HCT116 (cell line): ENCODE measurements around the gene CACNA2D3. TPM values are rescaled to one million over a fixed set of nuclear protein-coding genes. Genes with fewer than 3 reads are reported as not detected.

ENCODE experiments used
- ATAC-seq: fragments of 200-7000 bp; cut with Tn5 transposase; 2 replicates; pipeline ENCODE4 v1.9.1; 2020; ENCODE audit warnings: mild to moderate bottlenecking, moderate library complexity
- BruUV-seq: library from RNA; stranded (reverse); fragments of 400-500 nt; replicated peaks from 2 replicates; lab custom pipeline; 2021; lab: Mats Ljungman, UMichigan
- CTCF ChIA-PET: fragments of 300-600 bp; sonication (Branson Sonifier 250); formaldehyde crosslinking; loops from one replicate; lab custom pipeline; 2021; ENCODE audit warnings: antibody characterized with exemption; lab: Charles Lee
- POLR2A ChIA-PET: fragments of 300-600, 350-600 bp; sonication (Branson Sonifier 250); formaldehyde crosslinking; loops from one replicate; lab custom pipeline; 2021; ENCODE audit warnings: antibody characterized with exemption; lab: Charles Lee
- RAD21 ChIA-PET, 2 experiments: fragments of 300-600 bp; sonication (Branson Sonifier 250); formaldehyde crosslinking; loops; one replicate each; lab custom pipeline; 2023; ENCODE audit warnings: low total read pairs in 2 of 2; ENCODE audit not compliant: uncharacterized antibody in 2 of 2, unreplicated experiment in 2 of 2, low non-redundant PET in 1 of 2; lab: Charles Lee
- DNase-seq: peaks from one replicate; pipeline ENCODE4 v3.0.0-alpha.2; 2010; ENCODE audit warnings: low read depth, low spot score
- H2AFZ ChIP-seq: fragments of 200-600 bp; shearing (Covaris generic), sonication (generic); 2 replicates; pipeline ENCODE4 v1.6.1; 2017; ENCODE audit warnings: low read depth, mixed run types, mixed read lengths, antibody characterized with exemption, low read length; ENCODE audit not compliant: poor library complexity, severe bottlenecking
- H3K27ac ChIP-seq: 2 replicates; pipeline ENCODE4 v1.5.1; 2012; ENCODE audit warnings: low read depth, low read length
- H3K27me3 ChIP-seq: fragments of 200-600 bp; sonication (generic); 2 replicates; pipeline ENCODE4 v1.6.1; 2016; ENCODE audit warnings: mixed run types, low read length, mixed read lengths; ENCODE audit not compliant: insufficient read depth
- H3K36me3 ChIP-seq, 2 experiments: fragments of 200-500 bp in 1 of 2; fragments of 200-600 bp in 1 of 2; sonication (Bioruptor generic) in 1 of 2; sonication (generic) in 1 of 2; 2 replicates each; pipeline versions ENCODE4 v1.5.1 to v1.6.1; 2014 to 2016; ENCODE audit warnings: low read length in 2 of 2, inconsistent platforms in 1 of 2, mixed read lengths in 1 of 2, mixed run types in 1 of 2; ENCODE audit not compliant: insufficient read depth in 2 of 2, control insufficient read depth in 1 of 2
- H3K4me1 ChIP-seq, 2 experiments: fragments of 200-600 bp in 1 of 2; sonication (generic) in 1 of 2; 2 replicates each; pipeline versions ENCODE4 v1.5.1 to v1.6.1; 2012 to 2017; ENCODE audit warnings: low read length in 2 of 2, inconsistent platforms in 1 of 2, mild to moderate bottlenecking in 1 of 2, mixed read lengths in 1 of 2, mixed run types in 1 of 2, moderate library complexity in 1 of 2; ENCODE audit not compliant: insufficient read depth in 2 of 2, control insufficient read depth in 1 of 2
- H3K4me2 ChIP-seq: fragments of 200-600 bp; sonication (generic); 2 replicates; pipeline ENCODE4 v1.6.1; 2017; ENCODE audit warnings: mixed run types, low read length, mixed read lengths
- H3K4me3 ChIP-seq, 2 experiments: fragments of 200-600 bp in 1 of 2; sonication (generic) in 1 of 2; replicated peaks in 1 of 2; 2 replicates each; pipeline ENCODE4 v1.5.1; 2011 to 2016; ENCODE audit warnings: low read length in 2 of 2, control low read depth in 1 of 2, low read depth in 1 of 2, mild to moderate bottlenecking in 1 of 2, mixed read lengths in 1 of 2, mixed run types in 1 of 2
- H3K79me2 ChIP-seq: fragments of 200-600 bp; sonication (generic); 2 replicates; pipeline ENCODE4 v1.6.1; 2017; ENCODE audit warnings: mild to moderate bottlenecking, mixed run types, low read length, moderate library complexity, mixed read lengths; ENCODE audit not compliant: insufficient read depth
- H3K9ac ChIP-seq: fragments of 200-600 bp; sonication (generic); 2 replicates; pipeline ENCODE4 v1.6.1; 2016; ENCODE audit warnings: low read length, mixed read lengths
- H3K9me2 ChIP-seq: fragments of 200-600 bp; sonication (generic), shearing (Covaris generic); 2 replicates; pipeline ENCODE4 v1.6.1; 2017; ENCODE audit warnings: mixed run types, mild to moderate bottlenecking, moderate library complexity; ENCODE audit not compliant: insufficient read depth
- H3K9me3 ChIP-seq, 2 experiments: fragments of 200-500 bp in 1 of 2; fragments of 200-600 bp in 1 of 2; sonication (Bioruptor generic) in 1 of 2; sonication (generic) in 1 of 2; 2 replicates each; pipeline ENCODE4 v1.6.1; 2014 to 2017; ENCODE audit warnings: low read length in 2 of 2, mixed read lengths in 2 of 2, inconsistent platforms in 1 of 2, low read depth in 1 of 2, mild to moderate bottlenecking in 1 of 2, mixed run types in 1 of 2, moderate library complexity in 1 of 2; ENCODE audit not compliant: control insufficient read depth in 1 of 2, insufficient read depth in 1 of 2
- H4K20me1 ChIP-seq: fragments of 200-600 bp; sonication (generic), shearing (Covaris generic); 2 replicates; pipeline ENCODE4 v1.6.1; 2017; ENCODE audit warnings: mixed run types, mild to moderate bottlenecking, moderate library complexity; ENCODE audit not compliant: insufficient read depth
- CBX3 ChIP-seq: IDR thresholded peaks from 2 replicates; pipeline ENCODE4 v1.6.1; 2012; ENCODE audit warnings: low read depth
- CEBPB ChIP-seq: IDR thresholded peaks from 2 replicates; pipeline ENCODE4 v1.6.1; 2012; ENCODE audit warnings: low read depth
- EGR1 ChIP-seq: IDR thresholded peaks from 2 replicates; pipeline ENCODE4 v1.6.1; 2012; ENCODE audit warnings: low read depth
- ELF1 ChIP-seq: IDR thresholded peaks from 2 replicates; pipeline ENCODE4 v1.6.1; 2012; ENCODE audit warnings: low read depth, borderline replicate concordance
- EZH2 ChIP-seq: fragments of 200-600 bp; sonication (generic); IDR thresholded peaks from 2 replicates; pipeline ENCODE4 v1.6.1; 2017; ENCODE audit warnings: antibody characterized with exemption, mixed run types
- EZH2phosphoT487 ChIP-seq: fragments of 200-600 bp; IDR thresholded peaks from 2 replicates; pipeline ENCODE4 v1.6.1; 2018; ENCODE audit warnings: antibody characterized with exemption, borderline replicate concordance
- FOSL1 ChIP-seq: IDR thresholded peaks from 2 replicates; pipeline ENCODE4 v1.6.1; 2012; ENCODE audit warnings: low read depth
- POLR2AphosphoS5 ChIP-seq: IDR thresholded peaks from 2 replicates; pipeline ENCODE4 v1.6.1; 2011; ENCODE audit warnings: mild to moderate bottlenecking, low read depth, low read length, moderate library complexity
- RAD21 ChIP-seq: IDR thresholded peaks from 2 replicates; pipeline ENCODE4 v1.6.1; 2012; ENCODE audit warnings: low read depth, mild to moderate bottlenecking
- SIN3A ChIP-seq: IDR thresholded peaks from 2 replicates; pipeline ENCODE4 v1.6.1; 2012; ENCODE audit warnings: low read depth
- SP1 ChIP-seq: IDR thresholded peaks from 2 replicates; pipeline ENCODE4 v1.6.1; 2012; ENCODE audit warnings: low read depth
- SRF ChIP-seq: IDR thresholded peaks from 2 replicates; pipeline ENCODE4 v1.6.1; 2012; ENCODE audit warnings: low read depth
- TCF7L2 ChIP-seq: IDR thresholded peaks from 2 replicates; pipeline ENCODE4 v1.7.0; 2011; ENCODE audit warnings: borderline replicate concordance, inconsistent platforms; ENCODE audit not compliant: insufficient read depth, insufficient read length; ENCODE audit errors: extremely low read depth
- ZNF274 ChIP-seq: fragments of 200-500 bp; sonication (Bioruptor generic); IDR thresholded peaks from 2 replicates; pipeline ENCODE4 v1.6.1; 2014; ENCODE audit warnings: mild to moderate bottlenecking, low read depth, low read length, inconsistent platforms
- intact Hi-C: fragments of 100-400 bp; cut with micrococcal nuclease; formaldehyde crosslinking; loops from 2 replicates; pipeline ENCODE4 v1.10.0; 2022
- total RNA-seq: library from RNA; stranded (reverse); gene quantifications from one replicate; pipeline ENCODE4 v1.2.1, GENCODE V29; 2021; ENCODE audit not compliant: unreplicated experiment
- TF ChIP-seq, protein P1 (sequence below): IDR thresholded peaks from 2 replicates; pipeline ENCODE4 v1.6.1; 2012
- TF ChIP-seq, protein P2 (sequence below), 3 experiments: fragments of 200-600 bp in 1 of 3; sonication (generic) in 1 of 3; IDR thresholded peaks in 2 of 3; conservative IDR thresholded peaks in 1 of 3; 2 replicates each; pipeline ENCODE4 v1.5.1; 2012 to 2017; ENCODE audit warnings: low read depth in 2 of 3, low read length in 2 of 3, antibody characterized with exemption in 1 of 3, borderline replicate concordance in 1 of 3, control low read depth in 1 of 3, mild to moderate bottlenecking in 1 of 3, mixed read lengths in 1 of 3, mixed run types in 1 of 3, moderate library complexity in 1 of 3; ENCODE audit not compliant: insufficient read depth in 1 of 3
- TF ChIP-seq, protein P3 (sequence below): IDR thresholded peaks from 2 replicates; pipeline ENCODE4 v1.6.1; 2012; ENCODE audit warnings: low read depth
- TF ChIP-seq, protein P4 (sequence below): IDR thresholded peaks from 2 replicates; pipeline ENCODE4 v1.6.1; 2012
- TF ChIP-seq, protein P5 (sequence below): IDR thresholded peaks from 2 replicates; pipeline ENCODE4 v1.6.1; 2011; ENCODE audit warnings: mild to moderate bottlenecking, low read length, moderate library complexity; ENCODE audit not compliant: insufficient replicate concordance; ENCODE audit errors: extremely low read depth

The CACNA2D3 gene
- total RNA-seq, 1 experiment from 2014 or later: 0.20 TPM

DNA sequence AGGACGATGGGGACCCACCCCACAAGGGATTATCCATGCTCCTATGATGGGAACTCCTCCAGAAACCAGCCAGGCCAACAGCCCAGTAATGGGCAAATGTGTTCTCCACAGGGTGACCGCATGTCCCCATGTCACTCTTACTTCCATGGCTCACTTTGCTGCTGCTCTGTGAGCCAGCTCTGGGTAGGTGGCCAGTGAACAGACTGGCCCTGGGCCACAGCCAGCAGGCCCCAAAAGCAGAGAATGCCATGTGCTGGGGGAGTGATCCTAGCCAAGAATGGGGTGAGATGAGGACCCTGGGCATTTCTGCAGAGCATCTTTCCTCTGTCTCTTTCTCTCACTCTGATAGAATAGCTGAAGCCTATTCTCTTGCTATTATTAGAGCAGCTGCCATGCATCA, 414.1 kb downstream of the CACNA2D3 start:
- Histone ChIP-seq H3K4me3 (no peak overlapping the region), H3K36me3 (no peaks in the 10 kb centered on the region), H3K4me2 (no peak overlapping the region), H4K20me1 (no peaks in the 10 kb centered on the region), H3K4me1 (no peaks in the 10 kb centered on the region), H3K27ac (no peak overlapping the region), H3K9me3 (no peaks in the 10 kb centered on the region; a peak in 1 of 4 replicates), H3K9ac (no peak overlapping the region), H3K9me2 (no peaks in the 10 kb centered on the region), H3K79me2 (no peaks in the 10 kb centered on the region), H2AFZ (no peak overlapping the region), H3K27me3 (no peaks in the 10 kb centered on the region)
- ChIA-PET POLR2A (no interaction called here), RAD21 (no interaction called here), CTCF (no interaction called here)
- no peak for DNase-seq
- intact Hi-C loops: no loop called here
- no peak for ATAC-seq
- TF ChIP-seq CBX3: no peak
- TF ChIP-seq, protein P1, sequence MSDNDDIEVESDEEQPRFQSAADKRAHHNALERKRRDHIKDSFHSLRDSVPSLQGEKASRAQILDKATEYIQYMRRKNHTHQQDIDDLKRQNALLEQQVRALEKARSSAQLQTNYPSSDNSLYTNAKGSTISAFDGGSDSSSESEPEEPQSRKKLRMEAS: no peak
- TF ChIP-seq EZH2phosphoT487: no peak
- no peak for TF ChIP-seq FOSL1
- TF ChIP-seq SP1: no peak
- no peak for TF ChIP-seq RAD21
- no peak for TF ChIP-seq TCF7L2
- no peak for TF ChIP-seq POLR2AphosphoS5
- no peak for TF ChIP-seq ZNF274
- TF ChIP-seq, protein P2, sequence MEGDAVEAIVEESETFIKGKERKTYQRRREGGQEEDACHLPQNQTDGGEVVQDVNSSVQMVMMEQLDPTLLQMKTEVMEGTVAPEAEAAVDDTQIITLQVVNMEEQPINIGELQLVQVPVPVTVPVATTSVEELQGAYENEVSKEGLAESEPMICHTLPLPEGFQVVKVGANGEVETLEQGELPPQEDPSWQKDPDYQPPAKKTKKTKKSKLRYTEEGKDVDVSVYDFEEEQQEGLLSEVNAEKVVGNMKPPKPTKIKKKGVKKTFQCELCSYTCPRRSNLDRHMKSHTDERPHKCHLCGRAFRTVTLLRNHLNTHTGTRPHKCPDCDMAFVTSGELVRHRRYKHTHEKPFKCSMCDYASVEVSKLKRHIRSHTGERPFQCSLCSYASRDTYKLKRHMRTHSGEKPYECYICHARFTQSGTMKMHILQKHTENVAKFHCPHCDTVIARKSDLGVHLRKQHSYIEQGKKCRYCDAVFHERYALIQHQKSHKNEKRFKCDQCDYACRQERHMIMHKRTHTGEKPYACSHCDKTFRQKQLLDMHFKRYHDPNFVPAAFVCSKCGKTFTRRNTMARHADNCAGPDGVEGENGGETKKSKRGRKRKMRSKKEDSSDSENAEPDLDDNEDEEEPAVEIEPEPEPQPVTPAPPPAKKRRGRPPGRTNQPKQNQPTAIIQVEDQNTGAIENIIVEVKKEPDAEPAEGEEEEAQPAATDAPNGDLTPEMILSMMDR (IDR thresholded peaks at IDR 0.05 in 2 of 3, conservative IDR thresholded peaks at IDR 0.05 in 1 of 3; ENCODE audit: borderline replicate concordance in 1 of 3, insufficient read depth in 1 of 3, low read depth in 2 of 3, low read length in 2 of 3): no peak
- TF ChIP-seq, protein P3, sequence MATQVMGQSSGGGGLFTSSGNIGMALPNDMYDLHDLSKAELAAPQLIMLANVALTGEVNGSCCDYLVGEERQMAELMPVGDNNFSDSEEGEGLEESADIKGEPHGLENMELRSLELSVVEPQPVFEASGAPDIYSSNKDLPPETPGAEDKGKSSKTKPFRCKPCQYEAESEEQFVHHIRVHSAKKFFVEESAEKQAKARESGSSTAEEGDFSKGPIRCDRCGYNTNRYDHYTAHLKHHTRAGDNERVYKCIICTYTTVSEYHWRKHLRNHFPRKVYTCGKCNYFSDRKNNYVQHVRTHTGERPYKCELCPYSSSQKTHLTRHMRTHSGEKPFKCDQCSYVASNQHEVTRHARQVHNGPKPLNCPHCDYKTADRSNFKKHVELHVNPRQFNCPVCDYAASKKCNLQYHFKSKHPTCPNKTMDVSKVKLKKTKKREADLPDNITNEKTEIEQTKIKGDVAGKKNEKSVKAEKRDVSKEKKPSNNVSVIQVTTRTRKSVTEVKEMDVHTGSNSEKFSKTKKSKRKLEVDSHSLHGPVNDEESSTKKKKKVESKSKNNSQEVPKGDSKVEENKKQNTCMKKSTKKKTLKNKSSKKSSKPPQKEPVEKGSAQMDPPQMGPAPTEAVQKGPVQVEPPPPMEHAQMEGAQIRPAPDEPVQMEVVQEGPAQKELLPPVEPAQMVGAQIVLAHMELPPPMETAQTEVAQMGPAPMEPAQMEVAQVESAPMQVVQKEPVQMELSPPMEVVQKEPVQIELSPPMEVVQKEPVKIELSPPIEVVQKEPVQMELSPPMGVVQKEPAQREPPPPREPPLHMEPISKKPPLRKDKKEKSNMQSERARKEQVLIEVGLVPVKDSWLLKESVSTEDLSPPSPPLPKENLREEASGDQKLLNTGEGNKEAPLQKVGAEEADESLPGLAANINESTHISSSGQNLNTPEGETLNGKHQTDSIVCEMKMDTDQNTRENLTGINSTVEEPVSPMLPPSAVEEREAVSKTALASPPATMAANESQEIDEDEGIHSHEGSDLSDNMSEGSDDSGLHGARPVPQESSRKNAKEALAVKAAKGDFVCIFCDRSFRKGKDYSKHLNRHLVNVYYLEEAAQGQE: no peak
- no peak for TF ChIP-seq EZH2
- no peak for TF ChIP-seq EGR1
- TF ChIP-seq CEBPB: no peak
- TF ChIP-seq ELF1: no peak
- TF ChIP-seq, protein P4, sequence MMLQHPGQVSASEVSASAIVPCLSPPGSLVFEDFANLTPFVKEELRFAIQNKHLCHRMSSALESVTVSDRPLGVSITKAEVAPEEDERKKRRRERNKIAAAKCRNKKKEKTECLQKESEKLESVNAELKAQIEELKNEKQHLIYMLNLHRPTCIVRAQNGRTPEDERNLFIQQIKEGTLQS: no peak
- no peak for TF ChIP-seq SRF
- TF ChIP-seq SIN3A: no peak
- TF ChIP-seq, protein P5, sequence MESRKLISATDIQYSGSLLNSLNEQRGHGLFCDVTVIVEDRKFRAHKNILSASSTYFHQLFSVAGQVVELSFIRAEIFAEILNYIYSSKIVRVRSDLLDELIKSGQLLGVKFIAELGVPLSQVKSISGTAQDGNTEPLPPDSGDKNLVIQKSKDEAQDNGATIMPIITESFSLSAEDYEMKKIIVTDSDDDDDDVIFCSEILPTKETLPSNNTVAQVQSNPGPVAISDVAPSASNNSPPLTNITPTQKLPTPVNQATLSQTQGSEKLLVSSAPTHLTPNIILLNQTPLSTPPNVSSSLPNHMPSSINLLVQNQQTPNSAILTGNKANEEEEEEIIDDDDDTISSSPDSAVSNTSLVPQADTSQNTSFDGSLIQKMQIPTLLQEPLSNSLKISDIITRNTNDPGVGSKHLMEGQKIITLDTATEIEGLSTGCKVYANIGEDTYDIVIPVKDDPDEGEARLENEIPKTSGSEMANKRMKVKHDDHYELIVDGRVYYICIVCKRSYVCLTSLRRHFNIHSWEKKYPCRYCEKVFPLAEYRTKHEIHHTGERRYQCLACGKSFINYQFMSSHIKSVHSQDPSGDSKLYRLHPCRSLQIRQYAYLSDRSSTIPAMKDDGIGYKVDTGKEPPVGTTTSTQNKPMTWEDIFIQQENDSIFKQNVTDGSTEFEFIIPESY: no peak
- BruUV-seq: no TSS peak
